Measurements from ENCODE around the gene PPP1R14B.

PPP1R14B gene

GRCh38 chr11:64246871-64247728 is at the start of gene PPP1R14B:
PPP1R14B (minus strand) TSS chr11:64246943; CDS start chr11:64246673, 270 bp downstream.
- DNase-seq (ENCODE audit: low read depth in 2 of 2) = peak; percentile 64 to 83

GRCh38 chr11:64296236-64296635 is 49.5 kb upstream of the PPP1R14B start:
- no peak for DNase-seq (ENCODE audit: low read depth in 2 of 2)

GRCh38 chr11:64295760-64296159 is 49.0 kb upstream of the PPP1R14B start:
- DNase-seq (ENCODE audit: low read depth in 2 of 2) = no peak

GRCh38 chr11:64294774-64295173 is 48.0 kb upstream of the PPP1R14B start:
- DNase-seq (ENCODE audit: low read depth in 2 of 2) = no peak

GRCh38 chr11:64292460-64293254 is 45.9 kb upstream of the PPP1R14B start:
- no peak for DNase-seq (ENCODE audit: low read depth in 2 of 2)

- no peak for DNase-seq (ENCODE audit: low read depth in 2 of 2)
Observed at GRCh38 chr11:64291752-64292459, 45.2 kb upstream of the PPP1R14B start.

GRCh38 chr11:64291262-64291751 is 44.6 kb upstream of the PPP1R14B start, which contains the start of gene KCNK4:
KCNK4 (plus strand) TSS chr11:64291302; CDS start chr11:64293019, 1,717 bp downstream.
- no peak for DNase-seq (ENCODE audit: low read depth in 2 of 2)

- DNase-seq (ENCODE audit: low read depth in 2 of 2) = no peak
Observed at GRCh38 chr11:64290352-64291261, 43.9 kb upstream of the PPP1R14B start.

GRCh38 chr11:64289002-64289564 is 42.3 kb upstream of the PPP1R14B start:
- DNase-seq (ENCODE audit: low read depth in 2 of 2) = no peak

- DNase-seq (ENCODE audit: low read depth in 2 of 2) = no peak
Observed at GRCh38 chr11:64288353-64288750, 41.6 kb upstream of the PPP1R14B start.

- DNase-seq (ENCODE audit: low read depth in 2 of 2) = no peak
Observed at GRCh38 chr11:64287676-64288352, 41.1 kb upstream of the PPP1R14B start.

- DNase-seq (ENCODE audit: low read depth in 2 of 2) = no peak
Observed at GRCh38 chr11:64286801-64287159, 40.0 kb upstream of the PPP1R14B start.

GRCh38 chr11:64285885-64286800 is 39.4 kb upstream of the PPP1R14B start:
- no peak for DNase-seq (ENCODE audit: low read depth in 2 of 2)

- DNase-seq (ENCODE audit: low read depth in 2 of 2) = peak; percentile 85
Observed at GRCh38 chr11:64284962-64285884, 38.5 kb upstream of the PPP1R14B start, which contains the start of gene GPR137. GPR137 (plus strand) TSS chr11:64285848; CDS start chr11:64286525, 677 bp downstream.

- DNase-seq (ENCODE audit: low read depth in 2 of 2) = peak; percentile 87 to 93
Observed at GRCh38 chr11:64284048-64284961, 37.6 kb upstream of the PPP1R14B start, which contains the start of gene BAD. BAD (minus strand) TSS chr11:64284665; CDS start chr11:64284368, 297 bp downstream.

GRCh38 chr11:64283092-64283491 is 36.3 kb upstream of the PPP1R14B start:
- no peak for DNase-seq (ENCODE audit: low read depth in 2 of 2)

Measured in stimulated activated CD4-positive, alpha-beta T cell treated with anti-CD3 and anti-CD28 coated beads, Interleukin-12 subunit alpha, Interleukin-12 subunit beta, amount 100 ng/mL, for 24 hours (primary cell).